Activated T-cell treated with anti-CD3 and anti-CD28 coated beads, Interleukin-2, amount 50 U/mL, for 48 hours (primary cell): ENCODE measurements around the gene ZIC4.

ENCODE experiments used
- DNase-seq, 2 experiments: peaks; one replicate each; pipeline ENCODE4 v3.0.0-alpha.2; 2020

The ZIC4 gene

GRCh38 chr3:147341727-147342126 is 64.6 kb downstream of the ZIC4 start:
- DNase-seq: no peak

- no peak for DNase-seq
These were observed 69.6 kb downstream of the ZIC4 start for GRCh38 chr3:147336543-147337278.
